Superior temporal gyrus (tissue), 1 donor: ENCODE data around the gene SATB2.

Source experiments
- DNase-seq: peaks from one replicate; pipeline ENCODE4 v3.0.0-alpha.2; 2016; ENCODE audit errors: extremely low spot score

Gene SATB2

GRCh38 chr2:199465988-199466691 is 8.4 kb upstream of the SATB2 start:
- DNase-seq = no peak

GRCh38 chr2:199465390-199465789 is 7.7 kb upstream of the SATB2 start:
- peak; percentile 43 for DNase-seq

GRCh38 chr2:199464606-199465352 is 7.0 kb upstream of the SATB2 start:
- peak; percentile 47 for DNase-seq

GRCh38 chr2:199463708-199464605 is 6.2 kb upstream of the SATB2 start:
- no peak for DNase-seq

- DNase-seq = peak; percentile 79
Observed at GRCh38 chr2:199462956-199463692, 5.4 kb upstream of the SATB2 start.

- DNase-seq = no peak
Observed at GRCh38 chr2:199462347-199462955, 4.7 kb upstream of the SATB2 start.

- DNase-seq = no peak
Observed at GRCh38 chr2:199461711-199462346, 4.1 kb upstream of the SATB2 start.

GRCh38 chr2:199460846-199461710 is 3.3 kb upstream of the SATB2 start:
- DNase-seq = no peak

GRCh38 chr2:199460101-199460671 is 2.4 kb upstream of the SATB2 start:
- no peak for DNase-seq

GRCh38 chr2:199459286-199460100 is 1.8 kb upstream of the SATB2 start:
- peak; percentile 96 for DNase-seq

GRCh38 chr2:199458806-199459285 is 1.1 kb upstream of the SATB2 start:
- no peak for DNase-seq

GRCh38 chr2:199458009-199458805 is 468 bp upstream of the SATB2 start:
- no peak for DNase-seq

GRCh38 chr2:199456383-199457146 is 1.2 kb downstream of the SATB2 start:
- no peak for DNase-seq

- no peak for DNase-seq
Observed at GRCh38 chr2:199455545-199456382, 2.0 kb downstream of the SATB2 start.

- DNase-seq = no peak
Observed at GRCh38 chr2:199455210-199455544, 2.6 kb downstream of the SATB2 start.

- no peak for DNase-seq
Observed at GRCh38 chr2:199452991-199453379, 4.8 kb downstream of the SATB2 start.
